Measurements from ENCODE around the gene NEMP1.

- TF ChIP-seq CTCF (IDR thresholded peaks at IDR 0.05 in 8 of 11, conservative IDR thresholded peaks at IDR 0.05 in 3 of 11) = no peak
- TF ChIP-seq POLR2A (IDR thresholded peaks at IDR 0.05) = no peak
Measured at GRCh38 chr12:57116580-57117281, 38.1 kb upstream of the NEMP1 start.
